ENCODE measurements around the gene REEP5.
"Not testable (repeated sequence)": the region's sequence is repeated elsewhere in the genome, so short reads cannot be mapped to it uniquely, and the experiment has no call there.

Gene REEP5

DNA sequence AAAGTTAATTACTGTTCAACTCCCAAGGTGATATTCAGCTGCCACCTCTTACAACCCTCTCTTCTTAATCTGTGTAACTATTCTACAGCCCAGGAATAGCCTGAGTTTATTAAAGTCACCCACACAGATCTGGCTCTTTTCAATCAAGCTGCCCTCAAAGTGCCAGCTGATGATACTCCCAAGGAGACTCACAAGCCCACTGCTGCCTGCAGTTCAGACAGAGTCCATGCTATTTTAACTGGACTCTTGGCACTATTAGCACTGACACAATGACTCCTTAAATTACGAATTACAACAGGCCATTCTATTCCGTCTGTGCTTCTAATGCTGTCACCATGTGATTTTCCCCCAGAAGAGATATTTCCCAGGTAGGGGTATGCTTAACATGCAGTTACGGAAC is 26.3 kb downstream of the REEP5 start:
- no peak overlapping the region for H3K27ac ChIP-seq
- TF ChIP-seq, protein P1, sequence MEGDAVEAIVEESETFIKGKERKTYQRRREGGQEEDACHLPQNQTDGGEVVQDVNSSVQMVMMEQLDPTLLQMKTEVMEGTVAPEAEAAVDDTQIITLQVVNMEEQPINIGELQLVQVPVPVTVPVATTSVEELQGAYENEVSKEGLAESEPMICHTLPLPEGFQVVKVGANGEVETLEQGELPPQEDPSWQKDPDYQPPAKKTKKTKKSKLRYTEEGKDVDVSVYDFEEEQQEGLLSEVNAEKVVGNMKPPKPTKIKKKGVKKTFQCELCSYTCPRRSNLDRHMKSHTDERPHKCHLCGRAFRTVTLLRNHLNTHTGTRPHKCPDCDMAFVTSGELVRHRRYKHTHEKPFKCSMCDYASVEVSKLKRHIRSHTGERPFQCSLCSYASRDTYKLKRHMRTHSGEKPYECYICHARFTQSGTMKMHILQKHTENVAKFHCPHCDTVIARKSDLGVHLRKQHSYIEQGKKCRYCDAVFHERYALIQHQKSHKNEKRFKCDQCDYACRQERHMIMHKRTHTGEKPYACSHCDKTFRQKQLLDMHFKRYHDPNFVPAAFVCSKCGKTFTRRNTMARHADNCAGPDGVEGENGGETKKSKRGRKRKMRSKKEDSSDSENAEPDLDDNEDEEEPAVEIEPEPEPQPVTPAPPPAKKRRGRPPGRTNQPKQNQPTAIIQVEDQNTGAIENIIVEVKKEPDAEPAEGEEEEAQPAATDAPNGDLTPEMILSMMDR (conservative IDR thresholded peaks at IDR 0.05): no peak
- TF ChIP-seq ZFX (IDR thresholded peaks at IDR 0.05): no peak

DNA sequence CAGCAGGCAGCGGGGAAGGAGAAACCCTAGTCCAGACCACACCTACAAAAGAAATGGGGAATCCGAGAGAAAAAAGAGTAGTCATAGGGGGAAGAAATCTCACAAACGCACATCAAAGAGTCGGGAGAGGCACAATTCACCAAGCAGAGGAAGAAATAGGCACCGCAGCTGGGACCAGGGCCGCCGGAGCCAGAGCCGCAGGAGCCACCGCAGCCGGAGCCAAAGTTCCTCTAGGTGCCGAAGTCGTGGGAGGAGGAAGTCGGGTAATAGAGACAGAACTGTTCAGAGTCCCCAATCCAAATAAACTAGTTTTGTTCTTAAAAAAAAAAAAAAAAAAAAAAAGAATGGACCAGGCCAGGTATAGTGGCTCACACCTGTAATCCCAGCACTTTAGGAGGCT is 29.3 kb downstream of the REEP5 start:
- TF ChIP-seq ZFX (IDR thresholded peaks at IDR 0.05): no peak
- TF ChIP-seq, protein P1 (conservative IDR thresholded peaks at IDR 0.05): no peak
- H3K27ac ChIP-seq: no peak overlapping the region

DNA sequence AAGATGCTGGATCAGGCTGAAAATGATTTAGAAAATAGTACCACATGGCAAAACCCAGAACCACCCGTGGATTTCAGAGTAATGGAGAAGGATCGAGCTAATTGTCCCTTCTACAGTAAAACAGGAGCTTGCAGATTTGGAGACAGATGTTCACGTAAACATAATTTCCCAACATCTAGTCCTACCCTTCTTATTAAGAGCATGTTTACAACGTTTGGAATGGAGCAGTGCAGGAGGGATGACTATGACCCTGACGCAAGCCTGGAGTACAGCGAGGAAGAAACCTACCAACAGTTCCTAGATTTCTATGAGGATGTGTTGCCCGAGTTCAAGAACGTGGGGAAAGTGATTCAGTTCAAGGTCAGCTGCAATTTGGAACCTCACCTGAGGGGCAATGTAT is 30.0 kb downstream of the REEP5 start:
- not testable (repeated sequence) for H3K27ac ChIP-seq

DNA sequence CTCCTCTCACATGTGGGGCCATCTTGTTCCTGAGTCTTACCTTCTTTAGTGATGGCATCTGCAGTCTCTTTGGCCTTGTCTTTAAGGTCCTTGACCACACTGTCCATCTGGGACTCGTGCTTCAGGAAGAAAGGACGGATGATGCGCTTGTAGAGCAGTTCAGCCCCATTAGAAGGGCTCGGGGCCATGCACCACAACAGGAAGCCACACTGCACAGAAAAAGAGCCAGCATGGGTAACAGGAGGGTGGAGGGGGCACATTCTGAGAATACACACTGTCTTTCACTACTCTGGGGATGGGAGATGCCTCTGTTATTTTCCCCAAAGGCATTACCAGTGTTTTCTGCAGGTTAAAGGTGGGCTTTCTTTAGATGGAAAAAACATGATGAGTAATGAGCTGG is 35.1 kb downstream of the REEP5 start:
- no peak overlapping the region for H3K27ac ChIP-seq
- TF ChIP-seq, protein P1 (conservative IDR thresholded peaks at IDR 0.05): no peak
- no peak for TF ChIP-seq ZFX (IDR thresholded peaks at IDR 0.05)

DNA sequence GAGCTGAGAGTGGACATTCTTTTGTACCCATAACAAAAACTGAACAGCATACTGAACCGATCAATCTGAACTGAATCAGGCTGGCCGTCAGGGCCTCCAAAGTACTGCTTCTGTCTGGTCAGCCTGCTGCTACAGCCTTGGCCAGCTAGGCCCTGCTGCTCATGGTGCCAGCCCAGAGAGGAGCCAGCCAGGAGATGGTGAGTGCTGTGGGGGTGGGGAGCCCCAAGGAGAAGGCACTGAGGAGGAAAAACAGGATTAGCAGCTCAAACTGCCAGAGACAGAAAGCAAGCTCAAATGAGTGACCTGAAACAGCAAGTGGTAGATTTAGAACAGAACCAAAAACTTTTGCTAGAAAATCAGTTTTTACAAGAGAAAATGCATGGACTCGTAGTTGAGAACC is 37.0 kb downstream of the REEP5 start:
- no peak for TF ChIP-seq ZFX (IDR thresholded peaks at IDR 0.05)
- TF ChIP-seq, protein P1 (conservative IDR thresholded peaks at IDR 0.05): no peak
- H3K27ac ChIP-seq: peak overlapping the region; percentile 50

DNA sequence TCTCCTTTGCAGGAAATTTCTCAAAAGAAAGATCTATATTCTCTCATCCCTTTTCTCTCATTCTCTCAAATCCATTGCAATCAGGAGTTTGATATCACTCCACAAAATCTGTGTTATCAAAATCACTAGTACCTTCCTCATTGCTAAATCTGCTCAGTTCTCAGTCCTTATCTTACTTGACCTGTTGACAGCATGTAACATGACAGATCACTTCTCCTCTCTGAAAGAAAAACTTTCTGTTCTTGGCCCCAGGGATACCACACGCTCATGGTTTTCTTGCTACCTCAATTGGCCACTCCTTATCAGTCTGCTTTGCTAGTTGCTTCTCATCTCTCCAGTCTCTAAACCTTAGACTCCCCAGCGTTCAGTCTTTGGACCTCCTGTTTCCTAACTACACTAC is 38.8 kb downstream of the REEP5 start:
- TF ChIP-seq ZFX (IDR thresholded peaks at IDR 0.05): no peak
- TF ChIP-seq, protein P1 (conservative IDR thresholded peaks at IDR 0.05): no peak
- H3K27ac ChIP-seq: no peak overlapping the region

DNA sequence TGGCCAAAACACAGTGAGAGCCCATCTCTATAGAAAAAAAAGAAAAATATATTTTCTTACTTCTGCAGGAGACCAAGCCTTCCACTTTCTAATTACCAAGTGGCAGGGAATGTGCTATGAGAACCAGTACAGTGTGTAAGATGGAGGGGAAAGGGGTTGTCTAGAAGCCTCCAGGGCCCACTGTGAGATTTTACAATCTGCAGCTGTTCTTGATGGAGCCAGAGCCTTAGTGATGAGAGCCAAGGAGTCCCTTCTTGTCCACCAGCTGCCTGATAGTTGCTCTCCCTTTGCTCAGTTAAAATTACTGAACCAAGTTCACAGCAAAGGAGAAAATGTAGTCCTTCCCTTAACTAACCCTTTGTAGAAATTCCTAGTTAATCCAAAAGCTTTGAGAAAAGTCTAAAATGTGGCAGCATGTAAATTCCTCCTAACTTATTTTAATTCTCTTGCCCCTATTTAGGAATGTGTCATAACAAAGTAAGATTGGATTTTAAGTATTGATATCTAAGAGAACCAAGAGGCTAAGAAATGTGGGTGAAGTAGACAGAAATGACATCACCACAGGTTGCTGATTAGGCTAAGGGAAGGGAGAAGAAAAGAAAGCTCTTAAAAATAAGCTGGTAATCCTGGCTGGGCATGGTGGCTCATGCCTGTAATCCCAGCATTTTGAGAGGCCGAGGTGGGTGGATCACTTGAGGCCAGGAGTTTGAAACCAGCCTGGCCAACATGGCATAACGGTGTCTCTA is 41.6 kb downstream of the REEP5 start:
- no peak for TF ChIP-seq ZFX (IDR thresholded peaks at IDR 0.05)
- TF ChIP-seq, protein P1 (conservative IDR thresholded peaks at IDR 0.05): no peak

DNA sequence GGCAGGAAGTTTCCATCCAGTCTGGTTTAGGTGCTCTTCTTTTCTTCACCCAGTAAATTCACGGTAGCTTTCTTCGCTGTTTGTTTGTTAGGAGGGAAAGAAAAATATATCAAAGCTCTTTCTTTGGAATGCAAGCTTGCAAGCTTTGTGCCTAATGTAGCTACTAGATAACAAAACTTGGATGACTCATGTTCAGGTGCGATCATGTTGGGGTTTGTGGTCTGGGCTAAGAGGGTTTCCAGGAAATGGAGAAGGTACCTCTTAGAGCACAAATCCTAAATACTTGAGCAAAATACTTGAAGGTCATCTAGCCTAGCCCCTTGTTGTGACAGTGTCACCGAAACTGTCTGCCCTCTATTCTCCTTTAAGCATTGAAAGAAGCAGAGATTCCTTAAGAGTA is 43.3 kb downstream of the REEP5 start:
- H3K27ac ChIP-seq: no peak overlapping the region
- TF ChIP-seq, protein P1 (conservative IDR thresholded peaks at IDR 0.05): no peak
- TF ChIP-seq ZFX (IDR thresholded peaks at IDR 0.05): no peak

More for the DNA sequence above, 41.6 kb downstream of the REEP5 start:
- H3K27ac ChIP-seq: no peak overlapping the region

All from C4-2B (cell line).